GM10266 (cell line): ENCODE data around the gene CWC15.

Source experiments
- DNase-seq: peaks from one replicate; pipeline ENCODE4 v3.0.0; 2012; ENCODE audit errors: extremely low spot score
- TF ChIP-seq, protein P1 (sequence below): IDR thresholded peaks from 2 replicates; pipeline ENCODE4 v1.5.1; 2012; ENCODE audit warnings: mild to moderate bottlenecking, low read depth; ENCODE audit not compliant: control insufficient read depth, insufficient read depth; ENCODE audit errors: missing control alignments

Gene CWC15

DNA sequence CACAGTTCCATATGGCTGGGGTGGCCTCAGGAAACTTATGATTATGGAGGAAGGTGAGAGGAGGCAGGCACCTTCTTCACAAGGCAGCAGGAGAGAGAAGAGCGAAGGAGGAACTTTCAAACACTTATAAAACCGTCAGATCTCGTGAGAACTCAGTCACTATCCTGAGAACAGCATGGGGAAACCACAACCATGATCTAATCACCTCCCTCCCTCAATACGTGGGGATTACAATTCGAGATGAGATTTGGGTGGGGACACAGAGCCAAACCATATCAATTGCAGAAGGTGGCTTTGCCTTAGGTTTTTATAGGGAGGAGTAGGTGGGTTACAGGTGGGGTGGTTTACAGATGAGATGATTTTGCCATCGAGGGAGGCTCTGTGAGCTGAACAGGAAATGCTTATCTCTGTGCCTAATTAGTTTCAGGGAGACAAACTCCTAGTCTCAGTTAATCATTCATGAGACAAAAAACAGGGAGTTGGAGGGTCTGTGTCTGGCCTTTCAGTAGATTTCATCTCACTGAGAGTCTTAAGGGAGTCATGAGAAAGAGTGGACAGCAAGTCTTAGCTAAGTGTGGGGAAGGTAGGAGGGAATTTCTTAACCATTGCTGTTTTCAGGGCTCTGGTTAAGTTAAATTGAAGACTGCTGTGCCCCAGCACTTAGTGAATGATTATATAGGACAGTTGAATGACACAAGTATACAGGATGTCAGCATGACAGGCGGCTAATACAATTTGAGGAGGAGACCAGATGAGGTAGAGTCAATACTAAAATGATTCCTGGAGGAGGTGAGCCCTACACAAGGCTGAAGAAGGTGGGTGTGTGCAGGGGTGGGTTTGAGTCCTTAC lies 47.7 kb downstream of the CWC15 start:
- TF ChIP-seq, protein P1, sequence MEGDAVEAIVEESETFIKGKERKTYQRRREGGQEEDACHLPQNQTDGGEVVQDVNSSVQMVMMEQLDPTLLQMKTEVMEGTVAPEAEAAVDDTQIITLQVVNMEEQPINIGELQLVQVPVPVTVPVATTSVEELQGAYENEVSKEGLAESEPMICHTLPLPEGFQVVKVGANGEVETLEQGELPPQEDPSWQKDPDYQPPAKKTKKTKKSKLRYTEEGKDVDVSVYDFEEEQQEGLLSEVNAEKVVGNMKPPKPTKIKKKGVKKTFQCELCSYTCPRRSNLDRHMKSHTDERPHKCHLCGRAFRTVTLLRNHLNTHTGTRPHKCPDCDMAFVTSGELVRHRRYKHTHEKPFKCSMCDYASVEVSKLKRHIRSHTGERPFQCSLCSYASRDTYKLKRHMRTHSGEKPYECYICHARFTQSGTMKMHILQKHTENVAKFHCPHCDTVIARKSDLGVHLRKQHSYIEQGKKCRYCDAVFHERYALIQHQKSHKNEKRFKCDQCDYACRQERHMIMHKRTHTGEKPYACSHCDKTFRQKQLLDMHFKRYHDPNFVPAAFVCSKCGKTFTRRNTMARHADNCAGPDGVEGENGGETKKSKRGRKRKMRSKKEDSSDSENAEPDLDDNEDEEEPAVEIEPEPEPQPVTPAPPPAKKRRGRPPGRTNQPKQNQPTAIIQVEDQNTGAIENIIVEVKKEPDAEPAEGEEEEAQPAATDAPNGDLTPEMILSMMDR, result no peak
- DNase-seq, result no peak

DNA sequence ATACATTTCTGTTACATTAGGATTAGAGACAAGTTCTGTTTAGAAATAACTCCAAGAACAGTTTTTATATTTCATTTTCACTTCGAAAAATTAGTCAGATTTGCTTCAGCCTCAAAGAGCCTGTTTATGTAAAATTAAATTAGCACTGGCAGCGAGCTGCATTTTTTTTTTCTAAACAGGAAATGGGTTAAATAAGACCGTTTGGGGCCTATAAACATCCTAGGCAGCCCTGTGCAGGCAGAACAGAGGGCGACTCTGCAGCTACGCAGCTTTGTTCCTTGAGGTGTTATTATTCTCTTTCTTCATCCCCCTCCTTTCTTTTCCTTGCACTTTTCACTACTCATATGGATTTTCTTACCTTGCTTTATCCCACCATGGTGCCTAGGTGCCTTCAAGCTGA lies 48.7 kb downstream of the CWC15 start:
- no peak for DNase-seq
- TF ChIP-seq, protein P1, result no peak

DNA sequence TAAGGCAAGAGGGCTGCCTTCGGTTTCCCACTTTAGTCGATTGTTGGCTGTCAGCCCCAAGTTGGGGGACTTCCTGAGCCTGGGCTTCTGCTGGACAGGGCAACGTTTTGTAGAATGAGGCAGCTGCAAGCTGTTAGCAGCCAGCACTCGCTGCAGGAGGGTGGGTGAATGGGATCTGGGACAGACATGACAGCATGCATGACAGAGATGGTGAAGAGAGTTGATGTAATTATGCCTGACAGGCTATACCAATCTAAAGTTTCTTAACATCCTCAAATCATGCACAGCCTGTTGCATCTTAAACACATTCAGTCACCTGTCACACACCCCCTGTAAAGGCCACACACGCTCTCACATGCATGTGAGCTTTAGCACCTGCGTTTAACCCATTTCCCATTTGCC lies 49.2 kb downstream of the CWC15 start:
- TF ChIP-seq, protein P1, result no peak
- DNase-seq, result no peak

DNA sequence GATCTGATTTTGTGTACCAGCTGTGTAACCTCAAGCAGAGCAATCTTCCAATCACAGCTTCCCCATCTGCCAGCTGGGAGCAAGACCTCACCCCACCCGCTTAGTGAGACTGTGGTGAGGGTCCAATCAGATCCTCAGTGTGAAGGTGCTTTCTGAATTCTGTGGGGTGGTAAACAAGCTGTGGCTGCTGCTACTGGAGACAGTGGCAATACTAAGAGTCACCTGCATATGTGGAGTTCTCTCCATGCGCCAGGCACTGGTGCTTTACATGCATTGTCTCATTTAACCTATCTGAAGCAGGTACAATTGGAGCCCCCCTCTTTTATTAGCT lies 50.4 kb downstream of the CWC15 start:
- no peak for DNase-seq
- TF ChIP-seq, protein P1, result no peak

DNA sequence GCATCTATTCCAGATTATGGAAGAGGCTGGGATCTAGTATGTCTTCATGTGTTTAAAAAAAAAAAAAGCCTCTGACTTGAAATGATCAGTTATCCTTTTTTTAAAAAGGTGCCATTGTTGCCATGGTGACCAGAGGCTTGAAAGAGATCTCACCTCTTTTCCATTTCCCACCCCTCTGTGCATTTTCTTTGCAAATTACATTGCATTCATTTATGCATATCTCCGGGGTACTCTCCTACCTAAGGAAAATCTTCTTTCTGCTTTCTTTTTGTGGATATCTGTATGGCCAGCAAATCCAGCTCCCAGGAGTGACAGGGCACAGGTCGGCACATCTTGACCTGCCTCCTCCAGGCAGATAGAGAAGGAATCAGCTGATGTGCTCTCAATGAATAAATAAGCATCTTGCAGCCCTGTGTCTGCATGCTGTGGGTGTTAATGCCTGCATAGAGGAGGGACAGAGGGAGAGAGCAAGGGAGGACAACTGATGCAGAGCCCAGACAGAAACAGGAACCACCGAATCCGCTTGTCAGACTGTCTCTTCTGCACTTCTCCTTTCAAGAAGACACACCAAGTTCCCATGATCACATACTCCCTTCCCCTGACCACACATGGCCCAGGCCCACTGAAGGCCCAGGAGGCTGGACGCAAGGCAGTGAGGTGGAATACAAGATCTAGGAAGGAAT lies 50.9 kb downstream of the CWC15 start:
- DNase-seq, result no peak
- TF ChIP-seq, protein P1, result no peak

DNA sequence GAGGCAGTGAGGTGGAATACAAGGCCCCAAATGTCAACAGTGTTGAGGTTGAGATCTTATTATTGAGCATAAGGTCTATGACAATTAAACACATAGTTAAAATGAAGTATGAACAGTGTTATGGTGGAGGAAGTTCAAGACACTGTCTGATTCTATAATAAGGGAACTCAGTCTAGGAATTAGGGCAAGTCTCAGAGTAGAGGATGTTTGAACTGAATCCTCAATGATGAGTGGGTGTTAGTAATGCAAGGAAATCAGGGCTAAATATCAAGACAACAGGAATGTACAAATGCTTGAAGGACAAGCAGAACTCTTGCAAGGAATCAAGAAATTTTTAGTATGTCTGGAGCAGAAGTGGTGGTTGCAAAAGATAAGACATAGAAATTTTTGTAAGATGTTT lies 53.0 kb downstream of the CWC15 start:
- DNase-seq, result no peak
- TF ChIP-seq, protein P1, result no peak

DNA sequence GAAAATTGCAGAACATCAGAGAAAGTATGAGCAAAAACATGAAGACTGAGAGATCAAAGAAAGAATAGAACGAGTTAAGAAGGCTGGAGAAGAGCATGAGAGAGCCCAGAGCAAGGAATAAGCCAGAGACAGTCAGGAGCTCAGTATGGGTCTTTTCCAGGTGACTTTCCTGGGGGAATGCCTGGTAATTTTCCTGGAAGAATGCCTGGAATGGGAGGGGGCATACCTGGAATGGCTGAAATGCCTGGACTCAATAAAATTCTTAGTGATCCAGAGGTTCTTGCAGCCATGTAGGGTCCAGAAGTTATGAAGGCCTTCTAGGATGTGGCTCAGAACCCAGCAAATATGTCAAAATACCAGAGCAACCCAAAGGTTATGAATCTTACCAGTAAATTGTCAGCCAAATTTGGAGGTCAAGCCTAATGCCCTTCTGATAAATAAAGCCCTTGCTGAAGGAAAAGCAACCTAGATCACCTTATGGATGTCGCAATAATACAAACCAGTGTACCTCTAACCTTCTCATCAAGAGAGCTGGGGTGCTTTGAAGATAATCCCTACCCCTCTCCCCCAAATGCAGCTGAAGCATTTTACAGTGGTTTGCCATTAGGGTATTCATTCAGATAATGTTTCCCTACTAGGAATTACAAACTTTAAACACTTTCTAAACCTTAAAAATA lies 59.5 kb downstream of the CWC15 start:
- peak; percentile 0 for DNase-seq
